ENCODE measurements around the gene NLRC5.

The NLRC5 gene

GRCh38 chr16:57013229-57013628 lies 23.9 kb downstream of the NLRC5 start:
- Histone ChIP-seq H3K4me1 (ENCODE audit: control insufficient read depth, insufficient read depth, low read length) (no peaks in the 10 kb centered on the region), H3K27me3 (ENCODE audit: control insufficient read depth, insufficient read depth, low read length) (no peaks in the 10 kb centered on the region), H3K4me3 (ENCODE audit: low read length) (no peak overlapping the region), H3K27ac (ENCODE audit: low read depth, low read length) (no peak overlapping the region), H3K36me3 (ENCODE audit: control insufficient read depth, insufficient read depth, low read length) (peaks cover 6% of the 10 kb centered on the region), H3K9ac (ENCODE audit: low read length) (no peak overlapping the region)

GRCh38 chr16:57013902-57014301 lies 24.5 kb downstream of the NLRC5 start:
- Histone ChIP-seq H3K27ac (ENCODE audit: low read depth, low read length) (no peak overlapping the region), H3K36me3 (ENCODE audit: control insufficient read depth, insufficient read depth, low read length) (peaks cover 7% of the 10 kb centered on the region), H3K27me3 (ENCODE audit: control insufficient read depth, insufficient read depth, low read length) (no peaks in the 10 kb centered on the region), H3K4me1 (ENCODE audit: control insufficient read depth, insufficient read depth, low read length) (no peaks in the 10 kb centered on the region), H3K9ac (ENCODE audit: low read length) (no peak overlapping the region), H3K4me3 (ENCODE audit: low read length) (no peak overlapping the region)

GRCh38 chr16:57016301-57016700 lies 26.9 kb downstream of the NLRC5 start:
- no peak overlapping the region for H3K4me3 ChIP-seq (ENCODE audit: low read length)
- H3K9ac ChIP-seq (ENCODE audit: low read length) = no peak overlapping the region
- peaks cover 19% of the 10 kb centered on the region for H3K36me3 ChIP-seq (ENCODE audit: control insufficient read depth, insufficient read depth, low read length)
- no peak overlapping the region for H3K27ac ChIP-seq (ENCODE audit: low read depth, low read length)
- H3K4me1 ChIP-seq (ENCODE audit: control insufficient read depth, insufficient read depth, low read length) = no peaks in the 10 kb centered on the region
- H3K27me3 ChIP-seq (ENCODE audit: control insufficient read depth, insufficient read depth, low read length) = no peaks in the 10 kb centered on the region

- Histone ChIP-seq H3K27ac (ENCODE audit: low read depth, low read length) (no peak overlapping the region), H3K4me1 (ENCODE audit: control insufficient read depth, insufficient read depth, low read length) (no peaks in the 10 kb centered on the region), H3K36me3 (ENCODE audit: control insufficient read depth, insufficient read depth, low read length) (peaks cover 20% of the 10 kb centered on the region), H3K4me3 (ENCODE audit: low read length) (no peak overlapping the region), H3K9ac (ENCODE audit: low read length) (no peak overlapping the region), H3K27me3 (ENCODE audit: control insufficient read depth, insufficient read depth, low read length) (no peaks in the 10 kb centered on the region)
These were observed 27.5 kb downstream of the NLRC5 start for GRCh38 chr16:57016831-57017230.

GRCh38 chr16:57017251-57017650 lies 27.9 kb downstream of the NLRC5 start:
- H3K27ac ChIP-seq (ENCODE audit: low read depth, low read length) = no peak overlapping the region

GRCh38 chr16:57019746-57020145 lies 30.4 kb downstream of the NLRC5 start:
- peaks cover 27% of the 10 kb centered on the region for H3K36me3 ChIP-seq (ENCODE audit: control insufficient read depth, insufficient read depth, low read length)

More at GRCh38 chr16:57017251-57017650, 27.9 kb downstream of the NLRC5 start:
- Histone ChIP-seq H3K4me1 (ENCODE audit: control insufficient read depth, insufficient read depth, low read length) (no peaks in the 10 kb centered on the region), H3K27me3 (ENCODE audit: control insufficient read depth, insufficient read depth, low read length) (no peaks in the 10 kb centered on the region), H3K4me3 (ENCODE audit: low read length) (no peak overlapping the region), H3K9ac (ENCODE audit: low read length) (no peak overlapping the region), H3K36me3 (ENCODE audit: control insufficient read depth, insufficient read depth, low read length) (peaks cover 24% of the 10 kb centered on the region)

GRCh38 chr16:57020651-57021050 lies 31.3 kb downstream of the NLRC5 start:
- Histone ChIP-seq H3K36me3 (ENCODE audit: control insufficient read depth, insufficient read depth, low read length) (peaks cover 27% of the 10 kb centered on the region), H3K9ac (ENCODE audit: low read length) (no peak overlapping the region), H3K27ac (ENCODE audit: low read depth, low read length) (no peak overlapping the region), H3K4me1 (ENCODE audit: control insufficient read depth, insufficient read depth, low read length) (no peaks in the 10 kb centered on the region), H3K27me3 (ENCODE audit: control insufficient read depth, insufficient read depth, low read length) (no peaks in the 10 kb centered on the region), H3K4me3 (ENCODE audit: low read length) (no peak overlapping the region)

More at GRCh38 chr16:57019746-57020145, 30.4 kb downstream of the NLRC5 start:
- H3K4me1 ChIP-seq (ENCODE audit: control insufficient read depth, insufficient read depth, low read length) = no peaks in the 10 kb centered on the region
- H3K27ac ChIP-seq (ENCODE audit: low read depth, low read length) = no peak overlapping the region
- no peak overlapping the region for H3K4me3 ChIP-seq (ENCODE audit: low read length)
- H3K27me3 ChIP-seq (ENCODE audit: control insufficient read depth, insufficient read depth, low read length) = no peaks in the 10 kb centered on the region
- no peak overlapping the region for H3K9ac ChIP-seq (ENCODE audit: low read length)

- peaks cover 27% of the 10 kb centered on the region for H3K36me3 ChIP-seq (ENCODE audit: control insufficient read depth, insufficient read depth, low read length)
- H3K4me1 ChIP-seq (ENCODE audit: control insufficient read depth, insufficient read depth, low read length) = no peaks in the 10 kb centered on the region
- no peak overlapping the region for H3K27ac ChIP-seq (ENCODE audit: low read depth, low read length)
- no peak overlapping the region for H3K9ac ChIP-seq (ENCODE audit: low read length)
- no peaks in the 10 kb centered on the region for H3K27me3 ChIP-seq (ENCODE audit: control insufficient read depth, insufficient read depth, low read length)
- no peak overlapping the region for H3K4me3 ChIP-seq (ENCODE audit: low read length)
These were observed 32.4 kb downstream of the NLRC5 start for GRCh38 chr16:57021757-57022156.

GRCh38 chr16:57022445-57022844 lies 33.1 kb downstream of the NLRC5 start:
- Histone ChIP-seq H3K27me3 (ENCODE audit: control insufficient read depth, insufficient read depth, low read length) (no peaks in the 10 kb centered on the region), H3K4me3 (ENCODE audit: low read length) (no peak overlapping the region), H3K9ac (ENCODE audit: low read length) (no peak overlapping the region), H3K27ac (ENCODE audit: low read depth, low read length) (no peak overlapping the region), H3K4me1 (ENCODE audit: control insufficient read depth, insufficient read depth, low read length) (no peaks in the 10 kb centered on the region), H3K36me3 (ENCODE audit: control insufficient read depth, insufficient read depth, low read length) (peaks cover 27% of the 10 kb centered on the region)

- Histone ChIP-seq H3K4me3 (ENCODE audit: low read length) (no peak overlapping the region), H3K4me1 (ENCODE audit: control insufficient read depth, insufficient read depth, low read length) (no peaks in the 10 kb centered on the region)
These were observed 34.3 kb downstream of the NLRC5 start for GRCh38 chr16:57023541-57024249.

GRCh38 chr16:57024894-57025680 lies 35.7 kb downstream of the NLRC5 start:
- Histone ChIP-seq H3K36me3 (ENCODE audit: control insufficient read depth, insufficient read depth, low read length) (peaks cover 16% of the 10 kb centered on the region), H3K27me3 (ENCODE audit: control insufficient read depth, insufficient read depth, low read length) (no peaks in the 10 kb centered on the region), H3K9ac (ENCODE audit: low read length) (no peak overlapping the region), H3K4me1 (ENCODE audit: control insufficient read depth, insufficient read depth, low read length) (no peaks in the 10 kb centered on the region), H3K4me3 (ENCODE audit: low read length) (no peak overlapping the region), H3K27ac (ENCODE audit: low read depth, low read length) (no peak overlapping the region)

More at GRCh38 chr16:57023541-57024249, 34.3 kb downstream of the NLRC5 start:
- no peak overlapping the region for H3K27ac ChIP-seq (ENCODE audit: low read depth, low read length)
- H3K27me3 ChIP-seq (ENCODE audit: control insufficient read depth, insufficient read depth, low read length) = no peaks in the 10 kb centered on the region
- H3K36me3 ChIP-seq (ENCODE audit: control insufficient read depth, insufficient read depth, low read length) = peaks cover 20% of the 10 kb centered on the region
- H3K9ac ChIP-seq (ENCODE audit: low read length) = no peak overlapping the region

GRCh38 chr16:57025941-57026777 lies 36.8 kb downstream of the NLRC5 start:
- H3K4me1 ChIP-seq (ENCODE audit: control insufficient read depth, insufficient read depth, low read length) = no peaks in the 10 kb centered on the region
- H3K27ac ChIP-seq (ENCODE audit: low read depth, low read length) = no peak overlapping the region
- no peaks in the 10 kb centered on the region for H3K27me3 ChIP-seq (ENCODE audit: control insufficient read depth, insufficient read depth, low read length)
- no peak overlapping the region for H3K9ac ChIP-seq (ENCODE audit: low read length)
- H3K4me3 ChIP-seq (ENCODE audit: low read length) = no peak overlapping the region
- peaks cover 9% of the 10 kb centered on the region for H3K36me3 ChIP-seq (ENCODE audit: control insufficient read depth, insufficient read depth, low read length)

All from rectal smooth muscle tissue (tissue), 1 donor.